Limb (tissue), 2 donors: ENCODE results near the gene CLEC2D.
A peak's percentile ranks its signal among the peaks of the same experiment; 100 is the strongest.
"Not testable (repeated sequence)": the region's sequence is repeated elsewhere in the genome, so short reads cannot be mapped to it uniquely, and the experiment has no call there.

ENCODE experiments used
- DNase-seq, 2 donors: peaks; one replicate each; pipeline ENCODE4 v3.0.0-alpha.2; 2016; ENCODE audit errors: extremely low spot score in 2 of 2

The CLEC2D gene

DNA sequence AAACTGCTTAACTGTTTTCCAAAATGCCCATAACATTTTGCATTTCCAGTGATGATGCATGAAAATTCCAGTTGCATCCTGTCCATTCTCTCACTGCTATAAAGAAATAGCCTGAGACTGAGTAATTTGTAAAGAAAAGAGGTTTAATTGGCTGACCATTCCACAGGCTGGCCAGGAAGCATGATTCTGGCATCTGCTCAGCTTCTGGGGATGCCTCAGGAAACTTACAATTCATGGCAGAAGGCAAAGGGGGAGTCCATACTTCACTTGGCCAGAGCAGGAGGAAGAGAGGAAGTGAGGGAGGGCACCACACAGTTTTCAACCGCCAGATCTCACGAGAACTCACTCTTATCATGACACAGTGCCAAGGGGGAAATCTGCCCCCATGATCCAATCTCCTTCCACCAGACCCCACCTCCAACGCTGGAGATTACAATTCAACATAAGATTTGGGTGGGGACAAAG is 18.2 kb upstream of the CLEC2D start:
- no peak for DNase-seq

DNA sequence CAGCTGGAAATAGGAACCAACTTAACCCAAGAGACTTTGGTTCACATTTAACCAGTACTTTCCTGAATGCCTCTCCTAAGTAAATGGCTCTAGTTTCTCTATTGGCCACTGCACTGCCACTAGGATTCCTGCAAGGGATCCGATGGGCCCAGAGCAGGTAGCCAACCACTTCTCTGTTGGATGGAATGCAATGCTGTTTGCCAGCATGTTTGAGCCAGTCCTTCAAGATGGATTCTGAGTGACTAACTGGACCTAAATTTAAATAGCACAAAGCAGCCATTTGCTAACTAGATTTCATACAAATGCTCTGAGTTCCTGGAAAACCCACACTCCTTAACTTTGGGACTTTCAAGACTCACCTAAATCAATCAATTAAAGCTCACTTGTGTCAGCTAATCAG is 9.5 kb upstream of the CLEC2D start:
- no peak for DNase-seq

DNA sequence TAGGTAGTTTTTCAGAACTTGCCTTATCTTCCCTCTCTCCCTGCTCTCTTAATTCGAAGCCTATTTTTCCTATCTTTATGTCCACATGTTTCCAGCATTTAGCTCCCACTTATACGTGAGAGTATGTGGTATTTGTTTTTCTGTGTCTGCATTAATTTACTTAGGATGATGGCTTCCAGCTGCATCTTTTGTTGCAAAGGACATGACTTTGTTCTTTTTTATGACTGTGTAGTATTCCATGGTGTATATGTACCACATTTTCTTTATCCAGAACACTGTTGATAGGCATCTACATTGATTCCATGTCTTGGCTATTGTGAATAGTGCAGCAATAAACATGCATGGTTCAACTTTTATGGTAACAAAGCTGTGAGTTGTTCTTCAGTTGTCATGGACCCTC is 7.8 kb upstream of the CLEC2D start:
- no peak for DNase-seq

DNA sequence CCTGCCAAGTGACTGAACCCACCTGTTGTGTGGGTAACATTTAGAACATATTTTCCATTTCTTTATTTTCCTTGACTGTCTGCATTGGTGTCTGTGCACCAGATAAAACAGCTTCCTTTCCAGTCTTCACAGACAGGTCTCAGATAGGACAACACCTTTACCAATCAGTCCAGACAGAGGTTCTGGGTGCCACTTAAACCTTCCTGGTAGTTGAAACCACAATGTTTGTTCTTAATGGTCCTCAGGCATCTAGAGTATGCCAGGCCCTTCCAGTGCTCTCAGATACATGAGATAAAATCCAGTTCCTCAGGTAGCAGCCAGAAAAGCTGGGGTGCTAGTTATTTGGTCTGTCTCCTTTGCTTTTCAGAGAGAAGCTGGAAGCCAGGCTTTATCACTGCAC is 7.0 kb upstream of the CLEC2D start:
- no peak for DNase-seq

DNA sequence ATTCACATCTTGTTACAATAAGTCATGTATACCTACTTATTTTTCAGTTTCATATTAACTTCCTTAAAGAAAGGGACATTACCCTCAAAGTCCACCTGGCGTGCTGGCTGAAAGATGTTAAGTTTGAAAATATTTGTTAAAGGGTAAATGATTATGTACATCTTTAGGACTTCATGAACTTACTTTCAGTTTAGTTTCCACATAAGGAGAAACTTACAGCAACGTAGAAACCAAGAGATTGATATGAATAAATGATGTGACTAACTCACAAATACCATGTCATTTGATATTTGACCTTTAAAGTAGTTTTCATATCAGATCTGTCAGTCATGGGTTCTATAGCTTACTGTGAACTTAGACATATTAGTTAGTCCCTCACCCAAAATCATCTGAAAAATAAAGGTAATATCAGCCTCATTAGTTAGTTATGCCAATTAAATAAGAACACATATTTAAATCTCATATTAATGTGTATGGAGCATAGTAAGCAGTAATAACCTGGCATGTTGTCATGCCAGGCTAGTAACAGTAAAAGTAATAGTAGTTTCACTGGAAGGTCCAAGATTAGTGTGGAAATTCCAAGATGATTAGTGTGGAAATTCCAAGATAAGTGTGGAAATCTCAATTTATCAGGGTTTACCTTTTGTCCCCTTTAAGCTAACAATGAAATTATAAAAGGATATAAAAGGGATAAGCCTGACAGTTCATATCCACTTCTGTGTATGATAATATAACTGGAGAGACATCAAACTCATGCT is 1.9 kb upstream of the CLEC2D start:
- no peak for DNase-seq

DNA sequence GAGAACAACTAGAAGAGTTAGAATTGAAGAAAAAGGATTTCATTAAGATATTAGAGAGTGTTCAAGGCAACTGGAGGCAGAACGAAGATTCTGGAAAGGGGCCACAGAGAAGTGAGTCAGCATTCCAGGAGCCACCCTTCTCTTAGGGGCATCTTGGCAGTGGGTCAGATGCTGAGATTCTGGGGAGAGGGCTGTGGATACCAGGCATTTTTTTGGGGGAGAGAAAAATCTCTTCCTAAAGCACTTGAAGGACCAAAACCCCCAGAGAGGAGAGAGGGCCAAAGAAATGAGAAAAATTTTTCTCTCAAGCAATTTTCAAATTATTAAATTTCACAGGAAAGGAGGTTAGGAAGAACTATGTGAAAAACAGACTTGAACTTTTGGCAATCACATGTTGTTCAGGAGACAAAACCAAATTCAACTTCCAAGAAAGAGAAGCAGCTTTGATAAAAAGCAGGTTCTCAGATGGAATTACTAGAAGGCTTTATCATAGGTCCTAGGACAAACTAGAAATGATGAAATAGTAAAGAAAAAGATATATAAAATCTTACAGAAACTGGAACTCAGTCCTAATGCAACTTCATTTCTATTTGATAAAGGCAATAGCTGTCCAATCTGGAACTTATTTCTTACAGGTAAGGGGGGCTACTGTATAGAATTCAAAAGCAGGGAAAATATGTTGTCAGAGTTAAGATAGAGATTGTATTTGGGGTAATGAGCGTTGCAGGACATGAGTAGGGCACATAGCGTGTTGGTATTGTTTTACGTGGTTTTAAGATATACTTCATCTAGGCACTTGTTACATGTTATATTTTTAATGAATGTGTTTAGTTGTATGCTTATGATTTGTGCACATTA is 1.1 kb upstream of the CLEC2D start:
- no peak for DNase-seq

DNA sequence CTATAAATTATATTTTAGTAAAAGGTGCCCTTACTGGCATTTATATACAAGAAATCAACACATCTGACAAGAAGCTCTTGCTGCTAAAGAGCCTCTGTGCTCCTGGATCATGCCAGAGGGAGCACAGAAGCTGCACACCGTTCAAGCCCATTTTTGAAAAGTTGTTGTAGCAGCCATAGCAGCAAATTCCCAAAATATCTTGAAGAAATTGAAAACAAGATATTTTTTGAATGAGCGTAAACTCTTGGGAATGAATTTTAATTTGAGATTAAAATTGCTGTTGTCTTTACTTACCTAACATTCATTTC is 540 bp upstream of the CLEC2D start:
- no peak for DNase-seq

DNA sequence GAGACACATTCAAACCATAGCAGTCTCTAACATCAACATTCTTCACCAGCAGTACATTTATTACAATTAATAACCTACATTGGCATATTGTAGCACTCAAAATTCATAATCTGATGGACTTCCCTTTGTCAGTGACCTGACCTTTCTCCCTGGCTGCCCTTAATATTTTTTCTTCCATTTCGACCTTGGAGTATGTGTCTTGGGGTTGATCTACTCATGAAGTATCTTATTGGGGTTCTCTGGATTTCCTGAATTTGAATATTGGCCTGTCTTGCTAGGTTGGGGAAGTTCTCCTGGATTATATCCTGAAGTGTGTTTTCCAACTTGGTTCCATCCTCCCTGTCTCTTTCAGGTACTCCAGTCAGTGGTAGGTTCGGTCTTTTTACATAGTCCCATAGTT is 2.8 kb downstream of the CLEC2D start:
- DNase-seq: not testable (repeated sequence)

DNA sequence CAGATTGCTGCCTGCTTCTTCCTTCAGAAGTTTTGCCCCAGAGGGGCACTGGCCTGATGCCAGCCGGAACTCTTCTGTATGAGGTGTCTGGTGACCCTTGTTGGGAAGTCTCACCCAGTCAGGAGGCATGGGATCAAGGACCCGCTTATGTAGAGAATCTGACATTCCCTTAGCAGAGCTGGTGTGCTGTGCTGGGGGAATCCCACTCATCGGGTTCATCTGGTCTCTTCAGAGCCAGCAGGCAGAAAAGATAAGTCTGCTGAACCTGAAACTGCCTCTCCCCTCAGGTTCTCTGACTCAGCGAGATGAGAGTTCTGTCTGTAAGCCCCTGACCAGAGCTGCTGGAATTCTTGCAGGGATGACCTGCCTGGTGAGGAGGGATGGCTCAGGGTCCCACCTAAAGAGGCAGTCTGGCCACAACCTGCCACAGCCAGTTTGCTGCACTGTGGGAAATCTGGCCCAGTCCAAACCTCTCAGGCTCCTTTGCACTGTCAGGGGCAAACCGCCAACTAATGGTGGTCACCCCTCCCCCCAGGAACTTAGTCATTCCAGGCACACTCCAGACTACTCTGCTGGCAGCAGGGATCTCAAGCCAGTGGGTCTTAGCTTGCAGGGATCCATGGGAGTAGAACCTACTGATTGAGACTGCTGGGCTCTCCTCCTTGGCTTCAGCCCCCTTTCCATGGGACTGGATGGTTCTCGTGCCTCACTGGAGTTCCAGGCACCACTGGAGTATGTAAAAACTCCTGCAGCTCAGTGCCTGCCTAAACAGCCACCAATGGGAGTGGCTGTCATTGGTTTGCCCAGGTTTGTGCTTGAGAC is 4.1 kb downstream of the CLEC2D start:
- DNase-seq: peak in 1 of 2 donors; percentile 49

DNA sequence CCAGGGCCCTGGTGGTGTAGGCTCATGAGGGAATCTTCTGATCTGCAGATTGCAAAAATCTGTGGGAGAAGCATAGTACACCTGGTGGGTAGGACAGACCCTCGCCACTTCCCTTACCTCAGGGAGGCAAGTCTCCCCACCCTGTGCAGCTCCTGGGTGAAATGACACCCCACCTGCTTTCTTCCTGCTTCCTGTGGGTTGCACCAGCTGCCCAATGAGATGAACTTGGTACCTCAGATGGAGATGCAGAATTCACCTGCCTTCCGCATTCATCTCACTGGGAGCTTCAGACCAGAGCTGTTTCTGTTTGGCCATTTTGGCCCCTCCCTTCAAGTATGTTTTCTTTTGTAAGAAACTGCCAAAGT is 4.7 kb downstream of the CLEC2D start:
- DNase-seq: no peak

DNA sequence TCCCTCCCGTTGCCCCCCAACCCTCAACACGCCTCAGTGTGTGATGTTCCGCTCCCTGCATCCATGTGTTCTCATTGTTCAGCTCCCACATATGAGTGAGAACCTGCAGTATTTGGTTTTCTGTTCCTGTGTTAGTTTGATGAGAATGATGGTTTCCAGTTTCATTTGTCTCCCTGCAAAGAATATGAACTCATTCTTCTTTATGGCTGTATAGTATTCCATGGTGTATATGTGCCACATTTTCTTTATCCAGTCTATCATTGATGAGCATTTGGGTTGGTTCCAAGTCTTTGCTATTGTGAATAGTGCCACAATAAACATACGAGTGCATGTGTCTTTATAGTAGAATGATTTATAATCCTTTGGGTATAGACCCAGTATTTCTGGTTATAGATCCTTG is 13.0 kb downstream of the CLEC2D start:
- DNase-seq: not testable (repeated sequence)

DNA sequence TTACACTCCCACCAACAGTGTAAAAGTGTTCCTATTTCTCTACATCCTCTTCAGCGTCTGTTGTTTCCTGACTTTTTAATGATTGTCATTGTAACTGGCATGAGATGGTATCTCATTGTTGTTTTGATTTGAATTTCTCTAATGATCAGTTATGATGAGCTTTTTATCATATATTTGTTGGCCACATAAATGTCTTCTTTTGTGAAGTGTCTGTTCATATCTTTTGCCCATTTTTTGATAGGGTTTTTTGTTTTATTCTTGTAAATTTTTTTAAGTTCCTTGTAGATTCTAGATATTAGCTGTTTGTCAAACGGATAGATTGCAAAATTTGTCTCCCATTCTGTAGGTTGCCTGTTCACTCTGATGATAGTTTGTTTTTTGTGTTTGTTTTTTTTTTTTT is 13.4 kb downstream of the CLEC2D start:
- DNase-seq: not testable (repeated sequence)

DNA sequence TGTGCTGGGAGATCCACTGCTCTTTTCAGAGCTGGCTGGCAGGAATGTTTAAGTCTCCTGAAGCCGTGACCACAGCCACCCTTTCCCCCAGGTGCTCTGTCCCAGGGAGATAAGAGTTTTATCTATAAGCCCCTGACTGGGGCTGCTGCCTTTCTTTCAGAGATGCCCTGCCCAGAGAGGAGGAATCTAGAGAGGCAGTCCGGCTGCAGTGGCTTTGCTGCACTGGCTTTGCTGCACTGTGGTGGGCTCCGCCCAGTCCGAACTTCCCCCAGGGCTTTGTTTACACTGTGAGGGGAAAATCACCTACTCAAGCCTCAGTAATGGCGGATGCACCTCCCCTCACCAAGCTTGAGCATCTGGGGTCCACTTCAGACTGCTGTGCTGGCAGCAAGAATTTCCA is 15.9 kb downstream of the CLEC2D start:
- not testable (repeated sequence) for DNase-seq

DNA sequence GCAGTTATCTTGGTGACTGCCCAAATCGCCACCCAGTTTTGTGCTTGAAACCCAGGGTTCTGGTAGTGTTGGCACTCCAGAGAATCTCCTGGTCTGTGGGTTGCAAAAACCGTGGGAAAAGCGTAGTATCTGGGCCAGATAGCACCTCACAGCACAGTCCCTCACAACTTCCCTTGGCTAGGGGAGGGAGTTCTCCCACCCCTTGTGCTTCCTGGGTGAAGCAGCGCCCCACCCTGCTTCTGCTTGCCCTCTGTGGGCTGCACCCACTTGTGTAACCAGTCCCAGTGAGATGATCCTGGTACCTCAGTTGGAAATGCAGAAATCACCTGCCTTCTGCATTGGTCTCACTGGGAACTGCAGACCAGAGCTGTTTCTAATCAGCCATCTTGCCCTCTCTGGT is 16.4 kb downstream of the CLEC2D start:
- no peak for DNase-seq

DNA sequence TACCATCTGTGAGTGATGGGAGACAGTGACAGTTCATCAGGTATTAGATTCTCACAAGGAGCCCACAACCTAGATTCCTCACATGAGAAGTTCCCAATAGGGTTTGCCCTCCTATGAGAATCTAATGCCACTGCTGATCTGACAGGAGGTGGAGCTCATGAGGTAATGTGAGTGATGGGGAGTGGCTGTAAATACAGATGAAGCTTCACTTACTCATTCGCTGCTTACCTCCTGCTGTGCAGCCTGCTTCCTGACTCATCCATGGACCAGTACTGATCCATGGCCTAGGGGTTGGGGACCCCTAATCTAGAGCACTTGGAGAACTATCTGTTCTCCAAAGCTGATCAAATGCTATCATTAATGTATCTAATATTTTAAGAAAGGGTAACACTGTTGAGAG is 17.7 kb downstream of the CLEC2D start:
- no peak for DNase-seq

DNA sequence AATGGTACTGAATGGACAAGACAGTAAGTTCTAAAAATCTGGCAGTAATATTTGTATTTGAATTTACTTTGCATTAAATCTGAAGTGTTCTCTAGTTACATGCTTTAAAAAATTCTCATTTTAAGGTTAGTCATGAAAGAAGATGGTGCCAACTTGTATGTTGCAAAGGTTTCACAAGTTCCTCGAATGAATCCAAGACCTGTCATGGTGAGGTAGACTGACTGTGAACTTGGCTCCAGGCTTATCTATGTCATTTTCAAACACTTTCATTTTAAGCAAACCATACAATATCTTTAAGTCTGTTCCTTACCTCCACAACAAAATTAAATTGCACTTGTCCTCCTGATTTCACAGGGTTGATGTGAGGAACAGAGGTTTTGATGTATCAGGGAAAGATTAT is 23.4 kb downstream of the CLEC2D start:
- DNase-seq: no peak

DNA sequence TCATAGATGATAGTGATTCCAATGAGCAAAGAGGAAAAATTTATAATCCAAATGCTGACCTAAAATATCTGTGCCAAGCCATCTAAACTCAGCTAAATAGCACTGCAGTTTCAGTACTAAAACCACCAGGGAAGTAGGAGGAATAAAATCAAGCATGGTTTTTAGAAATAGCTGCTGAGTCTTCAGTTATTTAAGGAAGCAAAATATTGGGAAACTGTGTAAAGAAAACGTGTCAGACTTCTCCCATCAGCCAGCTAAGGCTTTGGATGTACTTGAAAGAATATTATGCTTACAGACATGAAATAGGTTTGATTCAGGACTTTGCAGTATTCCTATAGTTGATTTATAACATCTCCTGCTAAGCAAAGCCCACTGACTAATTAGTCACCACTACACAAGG is 24.7 kb downstream of the CLEC2D start:
- no peak for DNase-seq

DNA sequence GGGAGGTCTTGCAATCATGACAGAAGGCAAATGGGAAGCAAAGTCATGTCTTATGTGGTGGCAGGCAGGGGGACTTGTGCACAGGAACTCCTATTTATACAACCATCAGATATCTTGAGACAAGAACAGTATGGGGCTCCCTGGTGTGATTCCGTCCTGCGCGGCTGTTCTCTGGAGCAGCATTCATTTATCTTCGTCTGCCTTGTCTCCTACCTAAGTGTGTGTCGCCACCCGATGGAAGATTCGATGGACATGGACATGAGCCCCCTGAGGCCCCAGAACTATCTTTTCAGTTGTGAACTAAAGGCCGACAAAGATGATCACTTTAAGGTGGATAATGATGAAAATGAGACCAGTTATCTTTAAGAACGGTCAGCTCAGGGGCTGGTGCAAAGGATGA is 25.6 kb downstream of the CLEC2D start:
- not testable (repeated sequence) for DNase-seq

DNA sequence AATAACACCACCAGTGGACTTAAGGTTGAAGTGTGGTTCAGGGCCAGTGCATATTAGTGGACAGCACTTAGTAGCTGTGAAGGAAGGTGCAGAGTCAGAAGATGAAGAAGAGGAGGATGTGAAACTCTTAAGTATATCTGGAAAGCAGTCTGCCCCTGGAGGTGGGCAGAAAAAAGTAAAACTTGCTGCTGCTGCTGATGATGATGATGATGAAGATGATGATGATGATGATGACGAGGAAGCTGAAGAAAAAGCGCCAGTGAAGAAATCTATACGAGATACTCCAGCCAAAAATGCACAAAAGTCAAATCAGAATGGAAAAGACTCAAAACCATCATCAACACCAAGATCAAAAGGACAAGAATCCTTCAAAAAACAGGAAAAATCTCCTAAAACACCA is 26.1 kb downstream of the CLEC2D start:
- not testable (repeated sequence) for DNase-seq

DNA sequence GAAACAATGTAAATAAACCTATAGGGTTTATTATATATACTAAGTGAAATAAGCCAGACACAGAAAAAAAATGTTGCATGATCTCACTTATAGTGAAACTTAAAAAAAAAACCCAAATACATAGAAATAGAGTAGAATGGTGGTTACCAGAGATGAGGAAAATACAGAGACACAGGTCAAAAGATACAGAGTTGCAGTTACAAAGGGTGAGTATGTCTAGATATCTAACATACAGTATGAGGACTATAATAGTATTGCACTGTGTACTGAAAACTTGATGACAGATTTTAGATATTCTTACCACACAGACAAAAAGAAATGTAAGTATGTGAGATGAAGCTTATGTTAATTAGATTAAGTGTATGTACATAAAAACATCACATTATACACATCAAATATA is 28.1 kb downstream of the CLEC2D start:
- no peak for DNase-seq

DNA sequence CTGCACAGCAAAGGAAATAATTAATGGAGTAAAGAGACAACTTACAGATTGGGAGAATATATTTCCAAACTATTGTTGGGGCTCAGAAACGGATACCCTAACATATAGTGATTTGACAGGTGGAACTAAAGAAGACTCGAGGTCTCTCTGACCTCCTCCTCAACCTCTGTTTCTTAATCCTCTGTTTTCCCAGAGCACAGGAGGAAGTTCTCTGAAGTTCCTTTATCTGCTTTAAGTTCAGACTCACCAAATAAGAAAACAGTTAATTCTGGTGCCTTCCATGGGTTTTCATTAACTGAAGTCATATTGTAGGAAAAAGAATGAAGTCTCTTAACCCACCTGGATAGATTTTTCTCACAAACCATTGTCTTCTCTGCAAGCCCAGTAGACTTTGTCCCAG is 29.2 kb downstream of the CLEC2D start:
- DNase-seq: no peak

DNA sequence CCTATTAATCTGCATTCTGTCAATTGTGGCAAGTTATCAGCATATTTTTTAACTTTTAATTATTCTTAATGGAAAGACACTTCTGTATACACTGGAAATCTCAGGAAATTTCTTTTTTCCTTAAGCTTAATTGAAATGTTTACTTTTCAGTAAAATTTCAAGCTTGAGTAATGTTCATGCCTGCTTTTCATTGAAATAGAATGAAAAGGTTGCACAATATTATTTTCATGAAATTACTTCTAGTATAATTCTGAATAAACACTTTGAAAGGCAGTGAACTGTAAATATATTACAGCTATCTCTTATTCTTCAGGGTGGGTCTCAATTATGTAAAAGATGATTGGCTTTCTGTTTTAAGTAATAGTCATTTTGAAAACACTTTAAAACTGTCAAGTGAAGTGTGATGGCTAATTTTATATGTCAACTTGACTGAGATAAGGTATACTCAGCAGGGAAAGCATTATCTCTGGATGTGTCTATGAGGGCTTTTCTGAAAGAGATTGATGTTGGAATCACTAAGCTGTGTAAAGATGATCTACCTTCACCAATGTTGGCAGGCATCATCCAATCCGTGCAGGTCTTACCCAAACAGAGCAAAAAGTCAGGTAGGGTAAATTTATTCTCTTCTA is 29.9 kb downstream of the CLEC2D start:
- DNase-seq: no peak
